ENCODE data around the gene SIRT2. TPM values are rescaled to one million over a fixed set of nuclear protein-coding genes. Genes with fewer than 3 reads are reported as not detected.
A peak's percentile ranks its signal among the peaks of the same experiment; 100 is the strongest.

Gene SIRT2
- total RNA-seq, 1 experiment from 2014 or later: 15.4 TPM

- Histone ChIP-seq H3K4me1 (ENCODE audit: control insufficient read depth in 1 of 2, insufficient read depth in 2 of 2, low read length in 2 of 2) (peaks cover 11 to 20% of the 10 kb centered on the region in 2 experiments; a peak in 3 of 4 replicates), H3K79me2 (ENCODE audit: insufficient read depth, low read length) (peaks cover 56% of the 10 kb centered on the region), H3K27me3 (ENCODE audit: insufficient read depth, low read length) (no peaks in the 10 kb centered on the region), H3K9me2 (ENCODE audit: insufficient read depth) (no peaks in the 10 kb centered on the region), H2AFZ (ENCODE audit: low read depth, low read length, poor library complexity, severe bottlenecking) (peak within 1 kb of the TSS; percentile 67), H3K9me3 (ENCODE audit: control insufficient read depth in 1 of 2, insufficient read depth in 1 of 2, low read depth in 1 of 2, low read length in 2 of 2) (peaks cover 0 to 9% of the 10 kb centered on the region in 2 experiments; a peak in 1 of 4 replicates), H3K9ac (ENCODE audit: low read length) (peak within 1 kb of the TSS; percentile 99), H3K36me3 (ENCODE audit: control insufficient read depth in 1 of 2, insufficient read depth in 2 of 2, low read length in 2 of 2) (peaks cover 10 to 29% of the 10 kb centered on the region in 2 experiments), H3K4me3 (replicated peaks in 1 of 2; ENCODE audit: low read depth in 1 of 2, low read length in 2 of 2) (peak within 1 kb of the TSS; percentile 98 to 100), H3K4me2 (ENCODE audit: low read length) (peak within 1 kb of the TSS; percentile 95), H4K20me1 (ENCODE audit: insufficient read depth) (no peaks in the 10 kb centered on the region), H3K27ac (ENCODE audit: low read depth, low read length) (peak within 1 kb of the TSS; percentile 82)
- no TSS peak for BruUV-seq (replicated peaks)
- ChIA-PET CTCF (interaction anchor here (0.5 to 2.1 kb wide), 42 partner anchors 9 to 697 kb away, joined by 3 to 32 read pairs (median 4); partner anchors contain the start of genes ACTN4, FAM98C, GGN and NFKBIB), RAD21 (ENCODE audit: low non-redundant PET in 1 of 2, low total read pairs in 2 of 2, uncharacterized antibody in 2 of 2, unreplicated experiment in 2 of 2) (interaction anchor here in 1 of 2 experiments (0.7 kb wide), 1 partner anchor 193 kb away, joined by 3 read pairs; no protein-coding TSS in a partner anchor), POLR2A (interaction anchor here (0.7 to 2.0 kb wide), 12 partner anchors 10 to 527 kb away, joined by 3 to 10 read pairs (median 4); partner anchors contain the start of genes FAM98C, NFKBIB and SIRT2)
- ATAC-seq (peak; percentile 73), DNase-seq (ENCODE audit: low read depth, low spot score) (peak; percentile 89)
- intact Hi-C loops (cut with micrococcal nuclease): loop anchor here (1.0 to 10.0 kb wide), 7 partner anchors 79 to 527 kb away; partner anchors contain the start of gene FAM98C
- no peak for TF ChIP-seq SRF (IDR thresholded peaks at IDR 0.05; ENCODE audit: low read depth)
- no peak for TF ChIP-seq EZH2phosphoT487 (IDR thresholded peaks at IDR 0.05; ENCODE audit: borderline replicate concordance)
- TF ChIP-seq EZH2 (IDR thresholded peaks at IDR 0.05): no peak
- no peak for TF ChIP-seq JUND (IDR thresholded peaks at IDR 0.05)
- TF ChIP-seq POLR2A (IDR thresholded peaks at IDR 0.05; ENCODE audit: borderline replicate concordance, extremely low read depth, insufficient read depth, insufficient read length): peak; percentile 70
- TF ChIP-seq YY1 (IDR thresholded peaks at IDR 0.05; ENCODE audit: extremely low read depth, insufficient replicate concordance, low read depth, low read length): peak; percentile 98
- TF ChIP-seq ATF3 (IDR thresholded peaks at IDR 0.05): no peak
- TF ChIP-seq TCF7L2 (IDR thresholded peaks at IDR 0.05; ENCODE audit: borderline replicate concordance, extremely low read depth, insufficient read depth, insufficient read length): no peak
- no peak for TF ChIP-seq EGR1 (IDR thresholded peaks at IDR 0.05; ENCODE audit: low read depth)
- TF ChIP-seq REST (IDR thresholded peaks at IDR 0.05; ENCODE audit: low read depth): no peak
- no peak for TF ChIP-seq FOSL1 (IDR thresholded peaks at IDR 0.05; ENCODE audit: low read depth)
- TF ChIP-seq ELF1 (IDR thresholded peaks at IDR 0.05; ENCODE audit: borderline replicate concordance, low read depth): no peak
- no peak for TF ChIP-seq ZFX (IDR thresholded peaks at IDR 0.05)
- TF ChIP-seq, protein P1, sequence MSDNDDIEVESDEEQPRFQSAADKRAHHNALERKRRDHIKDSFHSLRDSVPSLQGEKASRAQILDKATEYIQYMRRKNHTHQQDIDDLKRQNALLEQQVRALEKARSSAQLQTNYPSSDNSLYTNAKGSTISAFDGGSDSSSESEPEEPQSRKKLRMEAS (IDR thresholded peaks at IDR 0.05): peak; percentile 57; the same call in 1 of the 2 replicates
- TF ChIP-seq CTCF (IDR thresholded peaks at IDR 0.05 in 2 of 3, conservative IDR thresholded peaks at IDR 0.05 in 1 of 3; ENCODE audit: borderline replicate concordance in 1 of 3, insufficient read depth in 1 of 3, low read depth in 2 of 3, low read length in 2 of 3): peak; percentile 98 to 99 (median 99)
- no peak for TF ChIP-seq ZNF274 (IDR thresholded peaks at IDR 0.05; ENCODE audit: low read depth, low read length)
- TF ChIP-seq ZBTB33 (IDR thresholded peaks at IDR 0.05; ENCODE audit: extremely low read depth, insufficient replicate concordance, low read length): no peak
Measured at GRCh38 chr19:38929929-38930775, 30.7 kb upstream of the SIRT2 start, which contains the start of gene SARS2. Gene SARS2 (minus strand): TSS chr19:38930763. CDS start chr19:38930736, 27 bp downstream.

All from HCT116 (cell line).